SIG-M5 treated with dmso at 0.1 percent for 504 hours (cell line): ENCODE results near the gene NAGPA.
A peak's percentile ranks its signal among the peaks of the same experiment; 100 is the strongest.
"Not testable (repeated sequence)": the region's sequence is repeated elsewhere in the genome, so short reads cannot be mapped to it uniquely, and the experiment has no call there.

ENCODE experiments used
- DNase-seq: peaks from one replicate; lab custom pipeline; 2025; ENCODE audit not compliant: unreplicated experiment; lab: John Stamatoyannopoulos, UW

NAGPA gene, protein sequence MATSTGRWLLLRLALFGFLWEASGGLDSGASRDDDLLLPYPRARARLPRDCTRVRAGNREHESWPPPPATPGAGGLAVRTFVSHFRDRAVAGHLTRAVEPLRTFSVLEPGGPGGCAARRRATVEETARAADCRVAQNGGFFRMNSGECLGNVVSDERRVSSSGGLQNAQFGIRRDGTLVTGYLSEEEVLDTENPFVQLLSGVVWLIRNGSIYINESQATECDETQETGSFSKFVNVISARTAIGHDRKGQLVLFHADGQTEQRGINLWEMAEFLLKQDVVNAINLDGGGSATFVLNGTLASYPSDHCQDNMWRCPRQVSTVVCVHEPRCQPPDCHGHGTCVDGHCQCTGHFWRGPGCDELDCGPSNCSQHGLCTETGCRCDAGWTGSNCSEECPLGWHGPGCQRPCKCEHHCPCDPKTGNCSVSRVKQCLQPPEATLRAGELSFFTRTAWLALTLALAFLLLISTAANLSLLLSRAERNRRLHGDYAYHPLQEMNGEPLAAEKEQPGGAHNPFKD

DNA sequence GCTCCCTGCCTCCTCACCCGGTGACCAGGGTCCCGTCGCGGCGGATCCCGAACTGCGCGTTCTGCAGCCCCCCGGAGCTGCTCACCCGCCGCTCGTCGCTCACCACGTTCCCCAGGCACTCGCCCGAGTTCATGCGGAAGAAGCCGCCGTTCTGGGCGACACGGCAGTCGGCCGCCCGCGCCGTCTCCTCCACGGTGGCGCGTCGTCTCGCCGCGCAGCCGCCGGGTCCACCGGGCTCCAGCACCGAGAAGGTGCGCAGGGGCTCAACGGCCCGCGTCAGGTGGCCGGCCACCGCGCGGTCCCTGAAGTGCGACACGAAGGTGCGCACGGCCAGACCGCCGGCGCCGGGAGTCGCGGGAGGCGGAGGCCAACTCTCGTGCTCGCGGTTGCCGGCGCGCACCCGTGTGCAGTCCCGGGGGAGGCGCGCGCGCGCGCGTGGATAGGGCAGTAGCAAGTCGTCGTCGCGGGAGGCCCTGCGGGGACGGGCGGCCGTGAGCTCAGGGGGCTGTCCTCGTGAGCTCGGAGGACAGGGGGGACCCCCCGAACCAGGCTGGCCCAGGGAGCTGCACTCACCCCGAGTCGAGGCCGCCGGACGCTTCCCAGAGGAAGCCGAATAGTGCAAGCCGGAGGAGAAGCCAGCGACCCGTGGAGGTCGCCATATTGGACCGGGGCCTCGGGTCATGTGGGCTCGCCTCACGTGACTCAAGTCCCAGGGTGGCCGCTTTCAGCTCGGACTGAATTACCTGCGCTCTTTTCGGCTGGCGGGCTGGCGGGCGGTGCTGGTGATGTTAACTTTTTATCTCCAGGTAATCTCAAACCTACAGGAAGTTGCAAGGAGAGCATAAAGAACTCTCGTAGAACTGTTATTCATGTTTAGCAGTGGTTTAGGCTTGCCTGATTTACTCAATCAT, at the start of gene NAGPA:
Gene NAGPA (minus strand): TSS at position 680 of the 911 bp plus-strand sequence. CDS start 21 bp downstream, at position 659.
- peak; percentile 62 for DNase-seq

DNA sequence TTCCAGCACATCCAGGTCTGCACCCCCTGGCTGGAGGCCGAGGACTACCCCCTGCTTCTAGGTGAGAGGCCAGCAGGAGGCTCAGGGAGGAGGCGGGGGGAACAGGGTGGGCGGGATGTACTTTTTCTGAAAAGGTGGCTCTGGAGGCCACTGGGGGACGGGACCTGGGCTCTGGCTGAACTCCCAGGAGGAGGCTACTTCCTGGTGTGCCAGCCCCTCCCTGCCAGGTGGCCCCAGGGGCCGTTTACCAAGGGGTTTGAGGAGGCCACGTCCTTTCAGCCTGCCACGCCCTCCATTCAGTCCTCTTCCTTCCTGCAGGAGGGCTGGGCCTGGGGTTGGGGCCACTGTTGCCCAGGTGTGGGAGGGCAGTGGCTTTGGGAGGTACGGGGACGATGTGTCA, 47.3 kb upstream of the NAGPA start:
- DNase-seq = not testable (repeated sequence)

DNA sequence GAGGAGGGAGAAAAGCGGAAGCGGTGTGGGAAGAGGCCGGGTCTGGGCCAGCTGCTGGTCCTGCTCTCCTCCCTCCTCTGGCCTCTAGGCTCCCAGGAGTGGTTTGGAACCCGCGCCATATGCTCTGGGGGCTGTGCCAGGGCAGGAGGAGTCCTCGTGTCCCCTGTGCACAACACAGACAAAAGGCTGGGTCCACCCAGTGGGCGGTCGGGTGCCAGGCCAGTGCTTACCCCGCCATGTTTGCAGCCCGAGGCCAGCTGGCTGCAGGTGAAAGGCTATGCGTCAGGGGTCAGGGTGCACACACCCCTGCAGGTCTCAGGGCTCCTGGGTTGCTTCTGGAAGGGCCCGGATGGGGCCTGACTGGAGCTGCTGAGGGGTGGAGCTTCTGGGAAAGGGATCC, 46.7 kb upstream of the NAGPA start:
- DNase-seq = not testable (repeated sequence)

DNA sequence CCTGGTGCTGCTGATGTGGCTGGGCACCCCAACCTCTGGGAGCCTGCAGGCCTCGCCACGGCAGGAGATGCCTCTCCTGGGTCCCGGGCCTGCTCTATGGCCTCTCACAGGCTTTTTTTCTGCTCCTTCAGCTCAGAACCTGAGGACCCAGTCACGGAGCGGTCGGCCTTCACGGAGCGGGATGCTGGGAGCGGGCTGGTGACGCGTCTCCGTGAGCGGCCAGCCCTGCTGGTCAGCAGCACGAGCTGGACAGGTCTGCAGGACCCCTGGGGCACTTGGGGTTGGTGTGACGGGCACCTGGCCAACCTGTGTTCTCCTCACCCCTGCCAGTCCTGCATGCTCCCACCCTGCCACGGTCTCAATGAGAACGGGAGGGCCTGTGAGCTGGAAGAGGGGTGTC, 44.9 kb upstream of the NAGPA start:
- no peak for DNase-seq

DNA sequence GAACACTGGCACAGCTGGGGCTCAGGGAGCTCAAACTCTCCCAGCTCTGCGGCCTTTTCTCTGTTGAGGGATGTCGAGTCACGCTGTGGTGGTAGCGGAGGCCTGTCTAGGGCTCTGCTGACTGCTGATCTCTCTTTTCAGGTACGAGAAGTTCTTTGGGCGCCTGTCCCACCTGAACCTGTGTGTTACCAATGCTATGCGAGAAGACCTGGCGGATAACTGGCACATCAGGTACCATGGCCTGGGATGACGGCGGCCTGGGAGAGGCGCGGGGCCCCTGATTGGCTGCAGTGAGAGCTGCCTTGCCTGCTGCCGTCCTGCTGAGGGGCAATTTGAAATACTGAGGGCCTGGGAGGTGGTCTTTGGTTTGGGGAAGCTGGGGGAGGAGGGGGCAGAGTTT, 43.6 kb upstream of the NAGPA start:
- DNase-seq = no peak

DNA sequence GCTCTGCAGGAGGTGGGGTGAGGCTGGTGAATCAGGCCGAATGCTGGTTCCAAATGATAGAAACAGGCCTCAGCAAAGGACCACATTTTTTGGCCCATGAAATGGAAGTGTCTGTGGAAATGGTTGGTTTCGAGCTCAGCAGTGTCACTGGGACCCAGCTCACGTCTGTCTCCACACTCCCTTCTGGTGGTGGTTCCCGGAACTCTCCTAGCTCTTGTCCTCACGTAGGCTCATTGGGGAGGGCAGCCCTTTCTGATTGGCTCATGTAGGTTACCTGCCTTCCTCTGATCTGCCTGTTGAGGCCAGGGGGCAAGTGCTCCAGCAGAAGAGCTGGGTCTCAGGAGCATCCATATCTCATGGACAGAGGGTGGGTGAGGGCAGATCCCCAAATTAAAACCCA, 41.9 kb upstream of the NAGPA start:
- DNase-seq = no peak

DNA sequence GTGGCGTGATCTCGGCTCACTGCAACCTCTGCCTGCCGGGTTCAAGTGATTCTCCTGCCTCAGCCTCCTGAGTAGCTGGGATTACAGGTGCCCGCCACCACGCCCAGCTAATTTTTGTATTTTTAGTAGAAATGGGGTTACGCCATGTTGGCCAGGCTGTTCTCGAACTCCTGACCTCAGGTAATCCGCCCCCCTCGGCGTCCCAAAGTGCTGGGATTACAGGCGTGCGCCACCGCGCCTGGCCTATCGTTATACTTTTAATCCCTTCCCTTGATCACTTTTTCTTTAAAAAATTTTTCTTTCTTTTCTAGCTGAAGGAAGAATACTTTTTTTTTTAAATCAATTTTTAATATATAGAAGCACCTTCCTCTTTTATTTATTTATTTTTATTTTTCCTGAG, 40.0 kb upstream of the NAGPA start:
- not testable (repeated sequence) for DNase-seq

DNA sequence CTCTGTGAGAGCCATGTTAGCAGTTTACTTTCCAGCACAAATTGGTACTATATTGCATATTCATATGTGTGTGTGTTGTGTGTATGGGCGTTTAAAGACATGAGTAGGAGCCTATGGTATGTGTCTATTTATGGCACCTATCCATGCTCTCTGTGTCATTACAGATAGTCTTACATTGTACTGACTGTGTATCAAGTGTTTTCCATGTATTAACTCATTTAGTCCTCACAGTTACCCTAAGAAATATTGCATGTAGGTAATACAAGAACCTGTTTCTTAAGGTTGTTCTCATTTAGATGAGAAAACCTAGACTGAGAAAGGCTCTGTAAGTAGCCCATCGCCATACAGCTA, 39.5 kb upstream of the NAGPA start:
- no peak for DNase-seq

DNA sequence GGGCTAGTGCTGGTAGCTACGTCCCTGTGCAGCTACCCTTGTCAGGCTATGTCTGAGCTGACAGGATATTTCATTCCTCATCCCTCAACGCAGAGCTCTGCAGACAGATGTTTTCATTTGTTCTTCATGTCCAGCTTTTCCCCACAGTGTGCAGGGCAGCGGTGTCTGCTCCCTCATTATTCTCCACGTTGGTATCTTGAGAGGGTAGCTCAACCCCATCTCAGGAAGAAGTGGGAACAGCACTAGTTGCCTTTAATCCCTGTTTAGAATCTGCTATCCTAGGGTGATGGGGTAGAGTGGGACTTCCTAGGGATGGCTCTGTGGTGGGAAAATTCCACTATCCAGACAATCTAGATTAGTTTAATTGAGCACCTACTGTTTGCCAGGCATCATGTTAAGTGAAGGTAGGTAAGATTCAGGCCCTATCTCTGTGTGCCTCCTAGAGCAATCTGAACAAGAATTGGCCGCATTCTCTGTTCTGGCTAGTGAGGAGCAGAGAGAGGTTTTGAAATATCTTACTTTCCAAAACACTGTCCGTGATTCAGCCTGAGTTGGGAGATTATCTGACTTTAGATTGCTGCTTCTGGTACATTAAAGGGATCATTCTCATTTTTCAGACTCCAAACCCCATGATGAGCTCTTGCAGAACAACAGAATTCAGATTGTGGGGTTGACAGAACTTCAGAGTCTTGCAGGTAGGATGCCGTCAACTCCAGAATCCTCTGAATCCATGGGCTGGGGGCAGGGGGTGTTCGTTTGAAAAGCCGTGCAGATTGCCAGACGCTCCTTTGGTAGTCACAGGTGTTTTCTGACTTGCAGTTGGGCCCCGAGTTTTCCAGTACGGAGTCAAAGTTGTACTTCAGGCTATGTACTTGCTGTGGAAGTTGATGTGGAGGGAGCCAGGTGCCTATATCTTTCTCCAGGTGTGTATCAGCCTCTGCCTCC, 38.9 kb upstream of the NAGPA start:
- no peak for DNase-seq

DNA sequence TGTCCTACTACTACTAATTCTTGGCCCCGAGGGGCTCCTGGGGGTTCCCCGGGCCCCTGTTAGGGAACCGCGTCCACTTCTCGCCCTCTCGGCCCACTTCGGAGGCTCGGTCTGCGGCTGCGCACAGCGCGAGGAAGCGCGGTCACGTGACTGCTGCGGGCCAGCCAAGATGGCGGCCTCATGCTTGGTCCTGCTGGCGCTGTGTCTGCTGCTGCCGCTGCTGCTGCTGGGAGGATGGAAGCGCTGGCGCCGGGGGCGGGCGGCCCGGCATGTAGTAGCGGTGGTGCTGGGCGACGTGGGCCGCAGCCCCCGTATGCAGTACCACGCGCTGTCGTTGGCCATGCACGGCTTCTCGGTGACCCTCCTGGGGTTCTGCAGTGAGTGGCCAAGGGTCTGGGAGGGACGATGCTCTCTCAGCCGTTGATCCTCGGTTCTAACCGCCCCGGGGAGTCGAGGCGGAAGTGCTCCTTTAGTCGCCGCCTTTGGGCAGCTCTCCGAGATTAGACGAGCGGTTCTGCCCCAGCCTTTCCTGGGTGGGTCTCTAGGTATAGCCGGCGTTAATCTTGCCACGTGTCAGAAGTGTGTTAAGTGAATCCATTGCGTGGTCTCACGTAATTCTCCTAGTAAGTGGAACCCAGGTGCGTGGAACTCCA, 38.1 kb upstream of the NAGPA start, which contains the start of gene ALG1:
Gene ALG1 (plus strand): TSS at position 163 of the 653 bp plus-strand sequence. CDS start 7 bp downstream, at position 170.
- peak; percentile 67 for DNase-seq

DNA sequence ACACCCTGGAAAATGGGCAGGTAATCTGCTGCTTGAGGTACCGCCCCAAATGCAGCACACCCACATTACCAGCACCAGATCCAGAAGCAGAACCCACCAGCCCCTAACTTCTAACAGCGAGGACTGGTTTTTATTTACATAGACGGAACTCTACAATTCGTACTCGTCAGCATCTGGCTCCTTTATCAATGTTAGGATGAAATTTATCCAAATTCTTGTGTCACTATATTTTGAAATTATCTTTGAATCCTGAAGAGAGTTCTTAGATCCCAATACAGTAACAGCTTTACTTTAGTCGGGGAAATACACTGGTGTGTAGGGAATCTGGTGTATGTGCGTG, 37.6 kb upstream of the NAGPA start:
- DNase-seq = no peak

DNA sequence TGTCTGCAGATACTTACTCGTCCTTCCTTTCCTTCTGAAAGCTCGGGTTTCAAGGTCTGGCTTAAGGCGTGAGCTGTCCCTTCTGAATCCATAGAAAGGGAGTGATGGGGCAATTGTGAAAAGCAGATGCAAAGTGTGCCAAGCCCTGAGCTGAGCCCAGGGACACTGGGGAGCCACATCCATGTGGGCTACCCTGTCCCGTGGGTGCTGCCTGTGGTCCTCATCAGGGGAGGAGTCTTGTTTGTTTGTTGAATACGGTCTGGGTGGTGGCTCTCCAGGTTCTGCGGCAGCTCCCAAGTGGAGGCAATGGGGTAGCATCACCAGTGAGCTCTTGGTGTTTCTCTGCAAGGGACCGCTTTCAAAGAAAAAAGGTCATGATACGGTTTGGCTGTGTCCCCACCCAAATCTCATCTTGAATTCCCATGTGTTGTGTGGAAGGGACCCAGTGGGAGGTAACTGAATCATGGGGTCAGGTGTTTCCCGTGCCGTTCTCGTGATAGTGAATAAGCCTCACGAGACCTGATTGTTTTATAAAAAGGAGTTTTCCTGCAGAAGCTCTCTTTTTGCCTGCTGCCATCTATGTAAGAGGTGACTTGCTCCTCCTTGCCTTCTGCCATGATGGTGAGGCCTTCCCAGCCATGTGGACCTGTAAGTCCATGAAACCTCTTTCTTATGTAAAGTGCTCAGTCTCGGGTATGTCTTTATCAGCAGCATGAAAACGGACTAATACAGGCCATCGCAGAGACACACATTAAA, 36.9 kb upstream of the NAGPA start:
- no peak for DNase-seq

DNA sequence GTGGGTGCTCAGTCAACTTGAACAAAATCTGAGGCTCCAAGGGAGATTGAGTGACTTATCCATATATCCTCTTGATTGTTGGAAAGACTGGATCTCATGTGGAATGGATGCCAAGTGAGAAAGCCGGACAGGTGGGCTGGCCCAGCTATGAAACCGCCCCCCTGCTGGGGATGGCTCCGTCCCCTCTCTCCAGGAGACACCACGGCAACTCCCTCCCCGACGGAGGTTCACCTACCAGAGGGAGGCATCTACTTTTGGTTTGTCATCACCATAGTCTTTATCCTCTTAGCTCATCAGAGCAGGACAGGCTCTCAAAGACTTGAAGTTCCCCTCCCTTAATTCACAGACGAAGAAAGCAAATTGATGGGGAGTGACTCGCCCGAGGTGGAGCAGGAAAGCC, 36.1 kb upstream of the NAGPA start:
- no peak for DNase-seq

DNA sequence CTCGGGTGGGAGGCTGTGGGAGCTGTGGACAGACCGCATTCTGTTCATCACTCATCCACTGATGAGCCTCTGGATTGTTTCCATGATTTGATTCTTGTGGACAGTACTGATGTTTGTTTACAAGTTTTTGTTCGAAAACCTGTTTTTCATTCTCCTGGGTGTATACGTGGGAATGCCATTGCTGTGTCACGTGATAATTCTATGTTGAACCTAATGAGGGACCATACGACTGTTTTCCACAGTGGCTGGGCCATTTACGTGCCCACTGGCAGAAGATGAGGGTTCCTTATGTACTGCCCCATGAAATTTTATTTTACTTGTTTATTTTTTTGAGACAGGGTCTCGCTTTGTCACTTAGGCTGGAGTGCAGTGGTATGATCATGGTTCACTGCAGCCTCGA, 35.3 kb upstream of the NAGPA start:
- no peak for DNase-seq

DNA sequence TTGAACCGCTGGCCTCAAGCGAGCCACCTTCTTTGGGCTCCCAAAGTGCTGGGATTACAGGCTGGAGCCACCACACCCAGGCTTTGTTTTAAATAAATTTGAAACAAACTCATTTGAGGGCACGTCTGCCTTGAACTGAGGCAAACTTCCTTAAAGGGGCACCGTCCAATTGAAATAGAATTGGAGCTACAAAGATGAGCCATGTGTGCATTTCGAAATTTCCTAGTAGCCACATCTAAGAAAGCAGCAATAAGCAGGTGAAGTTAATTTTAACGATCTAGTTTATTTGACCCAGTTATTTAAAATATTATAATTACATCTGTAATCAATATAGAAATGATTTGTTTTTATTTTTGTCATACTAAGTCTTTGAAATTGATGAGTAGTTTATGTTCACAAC, 32.8 kb upstream of the NAGPA start:
- DNase-seq = no peak

DNA sequence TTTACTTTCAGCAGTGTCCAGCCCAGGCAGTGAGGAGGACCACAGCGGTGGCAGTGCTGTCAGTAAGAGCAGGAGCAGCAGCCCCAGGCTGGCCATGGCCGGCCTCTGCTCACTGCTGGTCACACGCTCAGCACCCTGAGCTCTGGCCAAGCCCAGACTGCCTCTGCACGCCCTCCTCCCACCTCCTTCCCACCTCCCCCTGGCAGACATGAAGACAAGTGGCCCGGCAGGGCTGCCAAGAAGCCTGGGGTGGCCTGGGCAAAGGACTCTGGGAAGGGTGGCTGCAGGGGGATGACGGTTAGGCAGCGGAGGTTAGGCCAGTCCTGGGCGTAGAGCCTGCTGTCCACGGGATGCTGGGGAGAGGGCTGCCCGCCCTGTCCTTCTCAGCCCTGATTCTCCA, 32.1 kb upstream of the NAGPA start, which contains the start of gene C16orf89:
Gene C16orf89 (minus strand): TSS at position 144 of the 400 bp plus-strand sequence. CDS start 48 bp downstream, at position 96.
- DNase-seq = no peak

DNA sequence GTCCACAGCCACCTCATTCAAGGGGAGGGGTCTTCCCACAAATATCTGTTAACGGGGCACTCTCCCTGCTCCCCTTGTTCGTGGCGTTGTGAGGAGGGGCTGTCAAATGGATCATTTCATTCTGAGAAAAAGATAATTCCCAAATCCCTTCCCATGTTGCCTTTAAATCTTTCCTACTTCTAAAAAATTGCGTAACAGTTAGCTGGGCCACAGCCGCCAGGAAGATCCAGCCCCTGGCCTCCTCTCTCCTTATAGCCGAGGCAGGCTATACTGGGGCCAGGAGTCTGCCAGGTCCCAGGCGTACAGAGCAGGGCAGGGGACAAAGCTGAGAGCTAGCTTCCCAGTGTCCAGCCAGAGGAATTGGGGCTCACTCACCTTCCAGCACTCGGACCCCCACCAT, 31.6 kb upstream of the NAGPA start:
- no peak for DNase-seq

DNA sequence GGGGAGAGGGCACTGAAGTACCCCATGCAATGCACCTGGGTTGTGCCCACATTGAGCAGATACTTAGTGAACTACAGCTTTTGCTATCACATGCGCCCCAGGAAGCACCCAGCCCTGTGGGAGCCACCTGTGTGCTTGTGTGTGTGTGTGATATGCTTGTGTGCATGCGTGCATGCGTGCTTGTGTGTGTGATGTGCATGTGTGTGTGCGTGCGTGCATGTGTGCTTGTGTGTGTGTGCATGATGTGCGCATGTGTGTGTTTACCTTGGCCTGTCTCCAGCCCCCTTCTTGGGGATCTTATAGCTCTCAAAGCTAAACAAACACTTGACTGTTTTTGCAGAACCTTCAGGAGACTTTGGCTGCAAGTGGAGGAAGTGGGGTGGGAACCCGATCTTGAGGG, 31.2 kb upstream of the NAGPA start:
- DNase-seq = no peak
